ENCODE results near the gene COL23A1.

- TF ChIP-seq POLR2A (IDR thresholded peaks at IDR 0.05; ENCODE audit: insufficient read depth in 1 of 2, low read depth in 2 of 2, low read length in 2 of 2), result no peak
- no peak for TF ChIP-seq ZSCAN5A (CRISPR knock-in tag; IDR thresholded peaks at IDR 0.05; ENCODE audit: borderline replicate concordance)
- no peak for TF ChIP-seq CTCF (CRISPR knock-in tag; IDR thresholded peaks at IDR 0.05)
- no peak for TF ChIP-seq EP300 (IDR thresholded peaks at IDR 0.05; ENCODE audit: low read depth in 2 of 2, low read length in 2 of 2)
- no peak for TF ChIP-seq EP300 (CRISPR knock-in tag; IDR thresholded peaks at IDR 0.05; ENCODE audit: borderline replicate concordance)
These were observed 79.0 kb downstream of the COL23A1 start for GRCh38 chr5:178511172-178511571.
